Measurements from ENCODE around the gene MICALL1. TPM values are rescaled to one million over a fixed set of nuclear protein-coding genes. Genes with fewer than 3 reads are reported as not detected.

MICALL1 gene
- polyA plus RNA-seq, 4 donors = 27.4 to 29.8 (median 28.1) TPM

GRCh38 chr22:37979782-37980181 is 73.7 kb downstream of the MICALL1 start:
- no peak for DNase-seq (ENCODE audit: low read depth in 4 of 4, low spot score in 3 of 4)

- no peak for DNase-seq (ENCODE audit: low read depth in 4 of 4, low spot score in 3 of 4)
Observed at GRCh38 chr22:37981282-37982011, 75.3 kb downstream of the MICALL1 start.

DNA sequence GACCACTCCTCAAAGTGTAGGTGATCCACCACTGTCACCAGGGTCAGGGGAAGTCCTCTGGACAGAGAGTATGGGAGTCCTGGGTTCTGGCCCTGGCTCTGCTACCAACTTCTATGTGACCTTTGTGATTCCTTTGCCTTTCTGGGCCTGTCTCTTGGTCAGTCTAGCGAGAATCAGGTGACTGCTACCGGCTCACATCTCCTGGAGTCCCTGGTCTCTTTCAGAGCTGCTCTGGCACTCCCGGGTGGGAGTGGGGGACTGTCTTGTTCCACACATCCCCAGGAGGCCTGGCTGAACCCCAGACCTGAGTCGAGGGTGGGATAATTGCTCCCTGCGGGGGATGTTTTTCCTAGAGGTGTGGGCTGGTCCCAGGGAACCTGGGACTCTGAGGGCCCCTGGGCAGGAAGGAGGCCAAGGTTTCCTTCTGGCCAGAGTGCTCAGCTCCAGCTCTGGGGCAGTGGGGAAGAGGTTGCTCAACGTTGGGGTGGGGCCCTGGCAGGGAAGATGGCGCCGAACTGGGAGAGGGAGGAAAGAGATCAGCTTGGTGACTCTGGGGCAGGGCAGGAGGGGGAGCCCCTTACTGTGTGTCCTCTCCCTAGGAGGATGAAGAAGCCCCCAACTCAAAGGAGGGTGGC is 76.2 kb downstream of the MICALL1 start:
- DNase-seq (ENCODE audit: low read depth in 4 of 4, low spot score in 3 of 4) = no peak

DNA sequence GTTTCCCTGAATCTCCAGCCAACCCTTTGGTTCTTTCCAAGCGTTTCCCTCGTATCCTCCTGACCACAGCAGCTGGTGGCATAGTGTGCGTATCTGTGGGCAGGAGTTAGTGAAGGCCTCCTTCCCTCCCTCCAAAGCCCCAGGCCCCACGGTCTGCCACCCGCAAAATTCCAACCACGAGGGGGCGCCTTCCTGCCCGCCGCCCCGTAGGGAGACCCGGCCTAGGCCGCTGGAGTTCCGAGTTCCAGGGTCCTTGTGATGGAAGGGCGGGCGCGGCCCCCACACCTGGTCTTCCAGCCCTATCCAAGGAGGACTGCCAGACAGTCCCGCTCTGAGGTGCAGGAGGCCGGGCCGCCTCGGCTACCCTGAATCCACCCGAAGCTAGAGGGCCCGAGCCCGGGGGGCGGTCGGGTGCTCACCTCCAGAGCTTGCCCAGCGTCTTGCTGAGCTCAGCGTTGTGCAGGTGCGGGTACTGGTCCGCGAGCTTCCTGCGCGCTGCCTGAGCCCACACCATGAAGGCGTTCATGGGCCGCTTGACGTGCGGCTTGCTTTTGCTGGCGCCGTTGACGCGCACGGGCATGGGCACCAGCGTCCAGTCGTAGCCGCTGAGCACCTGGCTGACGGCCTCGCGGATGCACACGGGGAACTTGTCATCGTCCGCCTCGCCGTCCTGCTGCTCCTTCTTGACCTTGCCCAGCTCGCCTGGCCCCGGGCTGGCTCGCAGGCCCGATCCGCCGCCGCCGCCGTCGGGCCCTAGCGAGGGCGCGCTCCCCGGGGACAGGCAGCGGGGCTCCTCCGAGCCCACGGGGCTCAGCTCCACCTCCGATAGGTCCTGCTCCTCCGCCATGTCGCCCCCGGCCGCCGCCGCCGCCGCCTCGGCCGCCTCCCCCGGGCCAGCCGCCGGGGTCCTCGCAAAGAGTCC is 77.1 kb downstream of the MICALL1 start:
- no peak for DNase-seq (ENCODE audit: low read depth in 4 of 4, low spot score in 3 of 4)

DNA sequence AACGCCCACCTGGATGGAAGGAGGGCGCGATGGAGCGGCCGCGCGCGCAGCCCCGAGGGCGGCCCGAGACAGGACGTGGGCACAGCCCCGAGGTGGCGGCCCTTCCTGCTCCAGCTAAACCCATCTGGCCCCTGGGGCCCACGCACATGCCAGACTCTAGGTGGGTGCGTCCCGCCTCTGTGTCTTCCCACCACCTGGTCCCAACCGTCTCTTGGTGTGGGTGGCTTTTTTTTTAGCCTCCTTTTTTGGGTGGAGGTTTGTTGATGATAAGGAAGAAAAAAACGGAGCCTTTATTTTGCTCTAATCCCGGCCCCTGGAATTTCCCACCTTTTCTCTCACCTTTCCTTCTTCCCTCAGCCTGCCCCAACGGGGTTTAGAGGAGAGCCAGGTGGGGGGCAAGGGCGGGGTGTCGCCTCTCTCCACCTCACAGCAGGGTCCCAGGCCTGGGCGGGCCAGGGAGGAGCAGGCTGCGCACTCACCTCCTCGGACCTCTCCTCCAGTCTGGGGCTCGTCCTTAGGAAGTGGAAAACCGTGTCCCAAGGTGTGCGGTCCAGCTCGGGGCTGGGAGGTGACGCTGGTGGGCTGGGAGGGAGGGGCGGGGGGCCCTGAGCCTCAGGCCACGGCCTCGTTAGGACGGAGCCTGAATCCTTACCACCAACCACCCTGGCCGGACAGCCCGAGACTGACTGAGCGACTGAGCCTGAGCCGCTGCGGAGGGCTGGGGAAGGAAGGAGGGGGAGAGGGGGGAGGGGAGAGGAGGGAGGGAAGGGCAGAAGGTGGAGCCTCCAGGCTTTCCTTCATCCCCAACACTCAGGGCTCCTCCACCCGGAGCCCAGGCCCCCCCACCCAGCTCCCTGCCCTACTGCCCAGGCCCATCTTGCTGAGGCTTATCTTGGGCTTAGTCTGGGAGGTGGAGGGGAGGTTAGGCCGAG is 78.0 kb downstream of the MICALL1 start, which contains the start of gene SOX10:
Gene SOX10 (minus strand): TSS at position 696 of the 932 bp plus-strand sequence. CDS start 771 bp downstream, outside the sequence.
- DNase-seq (ENCODE audit: low read depth in 4 of 4, low spot score in 3 of 4) = no peak

DNA sequence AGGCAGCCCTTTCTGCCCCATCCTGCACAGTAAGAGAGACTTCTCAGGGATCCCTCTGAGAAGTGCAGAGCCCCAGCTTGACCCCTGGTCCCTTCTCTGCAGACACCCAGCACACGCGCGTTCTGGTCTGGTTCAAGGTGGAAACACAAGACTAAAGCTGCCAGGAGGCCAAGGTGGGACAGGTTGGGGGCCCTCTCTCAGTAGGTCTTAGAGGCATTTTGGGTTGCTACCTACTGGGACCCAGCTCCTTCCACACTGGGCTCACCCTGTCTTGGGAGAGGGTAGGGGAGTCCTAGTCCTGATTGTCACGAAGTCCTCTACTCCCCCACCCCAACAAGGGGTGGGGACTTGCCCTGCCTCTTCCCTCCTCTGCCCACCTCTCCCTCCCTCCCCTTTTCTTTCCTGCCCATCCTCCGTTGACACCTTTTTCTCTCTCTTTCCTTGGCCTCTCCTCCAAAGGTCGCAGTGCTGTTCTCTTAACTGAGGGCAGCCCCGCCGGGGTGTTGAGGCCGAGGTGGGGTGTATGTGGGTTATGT is 79.0 kb downstream of the MICALL1 start:
- no peak for DNase-seq (ENCODE audit: low read depth in 4 of 4, low spot score in 3 of 4)

GRCh38 chr22:37985751-37986281 is 79.7 kb downstream of the MICALL1 start:
- DNase-seq (ENCODE audit: low read depth in 4 of 4, low spot score in 3 of 4) = no peak

DNA sequence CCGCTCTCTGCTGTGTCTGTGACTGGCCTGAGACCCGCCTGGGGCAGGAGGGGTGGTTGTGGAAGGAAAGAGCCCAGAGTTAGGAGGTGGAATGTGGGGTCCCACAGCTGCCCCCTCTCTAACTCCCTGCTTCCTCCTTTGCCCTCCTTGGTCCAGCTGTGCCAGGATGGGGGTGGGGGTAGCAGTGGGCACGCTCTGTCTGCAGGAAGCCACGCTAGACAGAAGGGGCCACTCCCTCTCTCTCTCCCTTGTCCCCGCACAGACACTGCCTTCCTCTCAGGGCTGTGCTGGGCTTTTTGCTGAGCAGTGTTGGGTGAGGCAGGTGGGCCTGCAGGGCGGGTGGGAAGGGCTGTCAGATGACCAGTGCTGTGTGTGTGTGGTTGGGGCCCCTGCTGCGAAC is 80.3 kb downstream of the MICALL1 start:
- no peak for DNase-seq (ENCODE audit: low read depth in 4 of 4, low spot score in 3 of 4)

DNA sequence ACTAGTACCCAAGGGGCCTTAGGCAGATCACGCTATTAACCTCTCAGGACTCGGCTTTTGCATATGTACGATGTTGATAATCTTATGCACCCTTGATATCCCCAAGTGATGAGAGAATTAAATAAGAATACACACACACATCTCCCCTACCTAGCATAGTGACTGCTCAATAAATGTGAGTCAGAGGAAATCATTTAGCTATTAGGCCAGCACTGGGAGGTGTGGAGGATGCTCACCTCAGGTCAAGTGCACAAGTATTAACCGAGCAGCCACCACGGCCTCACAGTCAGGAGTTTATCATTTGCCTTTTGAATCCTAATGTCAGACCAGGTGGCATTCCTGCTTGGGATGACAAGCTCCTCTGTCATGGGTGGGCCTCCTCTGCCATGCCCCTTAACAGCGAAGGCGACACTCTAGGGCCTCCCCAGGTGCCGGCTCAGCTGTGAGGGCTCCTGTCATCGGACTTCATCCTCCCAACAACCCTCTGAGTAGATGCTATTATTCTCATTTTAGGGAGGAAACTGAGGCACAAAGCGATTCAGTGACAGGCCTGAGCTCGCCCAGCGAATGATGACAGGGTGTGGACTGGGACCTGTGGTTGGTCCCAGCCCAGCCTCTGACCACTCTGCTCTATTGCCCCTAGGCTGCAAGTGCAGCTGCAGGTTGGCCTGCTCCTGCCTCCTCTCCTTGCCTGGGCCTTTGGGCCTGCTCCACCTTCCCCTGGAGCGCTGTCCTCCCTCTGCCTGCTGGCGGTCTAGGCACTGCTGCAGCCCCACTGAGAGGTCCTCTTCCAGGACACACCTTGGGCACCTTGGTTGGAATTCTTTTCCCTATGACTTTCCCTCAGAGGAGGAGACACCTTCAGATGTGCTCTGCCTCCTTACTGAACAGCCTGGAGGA is 83.3 kb downstream of the MICALL1 start:
- no peak for DNase-seq (ENCODE audit: low read depth in 4 of 4, low spot score in 3 of 4)

DNA sequence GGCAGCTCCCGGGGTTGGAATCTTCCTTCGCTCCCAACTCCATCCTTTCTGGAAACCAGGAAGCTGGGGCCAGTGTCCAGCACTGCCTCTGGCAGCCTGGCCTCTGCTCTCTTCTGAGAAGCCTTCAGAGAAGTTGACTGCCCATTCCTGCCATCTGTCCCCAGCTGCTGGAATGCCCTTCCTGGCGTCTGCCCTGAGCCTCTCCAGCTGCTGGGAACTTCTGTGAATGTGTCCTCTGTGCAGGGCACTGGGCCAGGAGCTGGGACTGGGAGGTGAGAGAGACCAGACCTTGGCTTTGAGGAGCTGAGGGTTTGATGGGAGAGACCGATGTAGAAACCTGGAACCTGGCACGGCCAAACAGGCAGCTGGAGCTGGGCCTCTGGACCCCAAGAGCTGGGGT is 84.2 kb downstream of the MICALL1 start:
- DNase-seq (ENCODE audit: low read depth in 4 of 4, low spot score in 3 of 4) = no peak

GRCh38 chr22:37990862-37991261 is 84.8 kb downstream of the MICALL1 start:
- DNase-seq (ENCODE audit: low read depth in 4 of 4, low spot score in 3 of 4) = no peak

DNA sequence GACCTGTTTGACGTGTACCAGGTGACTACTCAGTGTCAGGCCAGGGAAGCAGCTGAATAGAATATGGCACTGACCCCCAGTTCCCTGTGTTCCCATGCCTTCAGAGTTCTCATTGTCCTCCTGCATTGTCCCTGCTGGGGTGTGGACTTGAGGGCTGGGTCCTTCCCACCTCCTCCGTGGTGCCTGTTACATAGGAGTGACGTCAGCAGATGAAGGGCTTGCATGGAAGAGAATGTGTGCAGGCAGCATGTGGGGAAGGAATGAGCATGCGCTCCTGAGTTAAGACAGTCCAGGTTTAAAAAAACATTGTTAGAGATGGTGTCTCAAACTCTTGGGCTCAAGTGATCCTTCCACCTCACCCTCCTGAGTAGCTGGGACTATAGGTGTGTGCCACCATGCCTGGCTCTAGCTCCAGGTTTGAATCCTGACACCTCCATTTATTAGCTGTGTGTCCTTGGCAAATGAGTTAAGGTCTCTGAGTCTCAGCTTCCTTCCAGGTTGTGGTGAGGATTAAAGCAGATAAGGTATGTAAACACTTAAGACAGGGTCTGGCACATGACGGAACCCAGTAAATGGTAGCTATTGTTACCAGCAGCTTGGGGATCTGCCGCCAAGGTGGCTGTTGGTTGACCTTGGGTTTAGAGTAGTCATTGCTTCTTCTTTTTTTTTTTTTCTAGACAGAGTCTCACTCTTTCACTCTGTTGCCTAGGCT is 85.8 kb downstream of the MICALL1 start:
- DNase-seq (ENCODE audit: low read depth in 4 of 4, low spot score in 3 of 4) = no peak

Other genes starting within 250 kb of the MICALL1 start
- 10 to 100 TPM; 17.7 to 18.9 (median 18.4) TPM for gene PDXP, start 247.6 kb upstream of the MICALL1 start, polyA plus RNA-seq (ENCODE audit: insufficient read length in 4 of 4)
- gene LGALS1, start 230.7 kb upstream of the MICALL1 start, polyA plus RNA-seq (ENCODE audit: insufficient read length in 4 of 4) = 100 to 1,000 TPM; 322 to 518 (median 359) TPM
- 10 to 100 TPM; 16.6 to 20.6 (median 18.9) TPM for gene NOL12, start 220.0 kb upstream of the MICALL1 start, polyA plus RNA-seq (ENCODE audit: insufficient read length in 4 of 4)
- 10 to 100 TPM; 60.6 to 89.0 (median 64.1) TPM for gene TRIOBP, start 209.2 kb upstream of the MICALL1 start, polyA plus RNA-seq (ENCODE audit: insufficient read length in 4 of 4)
- 10 to 100 TPM; 14.0 to 18.8 (median 14.4) TPM for gene GCAT, start 98.4 kb upstream of the MICALL1 start, polyA plus RNA-seq (ENCODE audit: insufficient read length in 4 of 4)
- under 1 TPM in 1 of 4 donors, not detected in 3; 0.04 TPM for gene GALR3, start 82.9 kb upstream of the MICALL1 start, polyA plus RNA-seq (ENCODE audit: insufficient read length in 4 of 4)
- gene ANKRD54, start 62.0 kb upstream of the MICALL1 start, polyA plus RNA-seq (ENCODE audit: insufficient read length in 4 of 4) = 10 to 100 TPM; 25.5 to 30.5 (median 29.4) TPM
- gene EIF3L, start 56.9 kb upstream of the MICALL1 start, polyA plus RNA-seq (ENCODE audit: insufficient read length in 4 of 4) = 1,000 to 10,000 TPM; 1,007 to 1,114 (median 1,055) TPM
- gene C22orf23, start 47.3 kb downstream of the MICALL1 start, polyA plus RNA-seq (ENCODE audit: insufficient read length in 4 of 4) = 1 to 10 TPM; 6.1 to 8.0 (median 6.8) TPM
- 10 to 100 TPM; 55.4 to 82.1 (median 63.8) TPM for gene POLR2F, start 47.4 kb downstream of the MICALL1 start, polyA plus RNA-seq (ENCODE audit: insufficient read length in 4 of 4)
- gene SOX10, start 78.3 kb downstream of the MICALL1 start, polyA plus RNA-seq (ENCODE audit: insufficient read length in 4 of 4) = 1 to 10 TPM in 3 of 4 donors, under 1 TPM in 1; 0.91 to 3.8 (median 1.3) TPM
- gene PICK1, start 151.1 kb downstream of the MICALL1 start, polyA plus RNA-seq (ENCODE audit: insufficient read length in 4 of 4) = 10 to 100 TPM; 27.5 to 38.8 (median 29.3) TPM
- gene SLC16A8, start 177.9 kb downstream of the MICALL1 start, polyA plus RNA-seq (ENCODE audit: insufficient read length in 4 of 4) = 1 to 10 TPM in 3 of 4 donors, under 1 TPM in 1; 0.72 to 1.8 (median 1.1) TPM
- 1 to 10 TPM; 5.0 to 7.5 (median 6.6) TPM for gene BAIAP2L2, start 204.4 kb downstream of the MICALL1 start, polyA plus RNA-seq (ENCODE audit: insufficient read length in 4 of 4)

Data from right renal pelvis (tissue), 4 donors.